Adrenal gland (tissue), 12 donors: ENCODE measurements around the gene RAB6B. TPM values are rescaled to one million over a fixed set of nuclear protein-coding genes. Genes with fewer than 3 reads are reported as not detected.
A peak's percentile ranks its signal among the peaks of the same experiment; 100 is the strongest.

Experiments used
- DNase-seq, 7 donors: peaks; one replicate each; pipeline ENCODE4 v3.0.0-alpha.2; 2019 to 2020
- H3K27ac ChIP-seq, 5 donors: fragments of 200-600 bp; sonication (generic) in 4 of 5; 1 replicate in 3 of 5; 2 replicates in 2 of 5; pipeline versions ENCODE4 v1.5.1 to v1.8.0; 2016 to 2020; ENCODE audit warnings: mild to moderate bottlenecking in 1 of 5
- H3K27me3 ChIP-seq: fragments of 200-600 bp; 2 replicates; pipeline ENCODE4 v1.8.0; 2021
- H3K36me3 ChIP-seq, 2 donors: fragments of 200-600 bp; replicated peaks in 1 of 2; 1 replicate in 1 of 2; 2 replicates in 1 of 2; pipeline versions ENCODE4 v1.5.1 to v1.8.0; 2018 to 2022
- H3K4me1 ChIP-seq, 2 donors: fragments of 200-600 bp; replicated peaks in 1 of 2; 1 replicate in 1 of 2; 2 replicates in 1 of 2; pipeline versions ENCODE4 v1.5.1 to v1.8.0; 2018 to 2021
- H3K4me3 ChIP-seq, 4 donors: fragments of 200-600 bp; sonication (generic) in 3 of 4; one replicate each; pipeline ENCODE4 v1.5.1; 2016 to 2018
- H3K9me3 ChIP-seq, 3 donors: fragments of 200-600 bp; sonication (generic) in 1 of 3; replicated peaks in 1 of 3; 1 replicate in 2 of 3; 2 replicates in 1 of 3; pipeline versions ENCODE4 v1.5.1 to v1.8.0; 2016 to 2021
- POLR2A ChIP-seq, 2 donors: fragments of 450-650 bp; IDR thresholded peaks; one replicate each; pipeline ENCODE4 v1.6.1; 2017; ENCODE audit warnings: antibody characterized with exemption in 2 of 2, mild to moderate bottlenecking in 2 of 2, moderate library complexity in 1 of 2
- WGBS, 4 donors: extraction: QIAGEN DNeasy Blood & Tissue Kit in 2 of 4; methylation state at CpG; one replicate each; pipeline versions ENCODE4 v1.1.5 to v1.1.7; 2013 to 2017; 5-methylcytosine and 5-hydroxymethylcytosine counted together
- intact Hi-C, 2 donors: fragments of 100-400 bp; cut with DNase I; formaldehyde crosslinking; loops; one replicate each; pipeline versions ENCODE4 v1.14.1 to v1.15.0; 2022 to 2023
- polyA plus RNA-seq, 3 donors: library from polyadenylated mRNA; stranded (reverse); fragments of 200-250 nt in 2 of 3; fragments of 350-450 nt in 1 of 3; fragmentation: Illumina TruSeq in 1 of 3; extraction: RNeasy Lipid Tissue Mini Kit (QIAGEN cat#74804) in 1 of 3; gene quantifications; one replicate each; pipeline ENCODE4 v1.2.3, GENCODE V29; 2013 to 2014
- total RNA-seq, 9 donors: library from RNA; depleted of rRNA in 4 of 9; stranded (reverse); fragments of >200 nt in 4 of 9; fragments of 120-200 nt in 1 of 9; fragmentation: NEBNext Ultra II Directional in 1 of 9; extraction: Animal tissue kit (Norgen Biotek cat#: 25700) in 1 of 9; gene quantifications; one replicate each; pipeline versions ENCODE4 v1.1.0 to v1.2.4, GENCODE V29; 2013 to 2023
- TF ChIP-seq, protein P1 (sequence below), 6 experiments: fragments of 450-650 bp in 4 of 6; fragments of 200-600 bp in 2 of 6; sonication (generic) in 1 of 6; IDR thresholded peaks; 1 replicate in 5 of 6; 2 replicates in 1 of 6; pipeline versions ENCODE4 v1.5.1 to v1.8.0; 2016 to 2021; ENCODE audit warnings: antibody characterized with exemption in 6 of 6, mild to moderate bottlenecking in 2 of 6, moderate library complexity in 1 of 6
- donor health status: healthy with polysubstance abuse.
- donor health status: Bipolar disorder and iron deficiency.
- donor health status: DM: yes; HTN: yes; CAD: no.
- donor health status: DM: no; HTN: no; CAD: no.
- donor health status: DM: no; HTN: no; CAD: no.
- donor health status: DM: yes; HTN: yes; CAD: no.

The RAB6B gene
- total and polyA plus RNA-seq, 12 donors: 1.4 to 14.5 (median 4.3) TPM

DNA sequence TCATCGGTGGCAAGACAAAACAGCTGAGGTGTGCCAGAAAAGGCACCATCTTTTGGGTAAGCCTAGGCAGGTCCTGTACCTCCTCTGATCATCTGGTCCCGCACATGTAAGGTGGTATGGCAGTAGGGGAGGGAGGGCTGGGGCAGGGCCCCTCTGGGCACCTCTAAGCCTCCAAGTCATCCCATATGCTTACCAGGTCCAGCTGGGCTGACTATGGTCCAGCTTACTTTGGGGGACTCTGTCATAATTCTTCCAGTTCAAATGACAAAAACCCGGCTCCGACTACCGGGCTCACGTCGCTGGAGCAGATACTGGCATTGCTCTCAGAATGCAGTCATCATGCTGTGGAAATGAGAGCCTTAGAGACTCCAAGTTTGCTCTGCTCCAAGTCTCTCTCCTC is 1.9 kb upstream of the RAB6B start:
- WGBS, 4 donors: 51 to 77% (median 67%) methylated on average over 2 to 7 of the region's 7 CpGs
- H3K4me1 ChIP-seq: peaks cover 6 to 8% of the 10 kb centered on the region in 2 donors
- TF ChIP-seq POLR2A (IDR thresholded peaks at IDR 0.05): no peak
- no peak overlapping the region for H3K27ac ChIP-seq
- H3K27me3 ChIP-seq: no peaks in the 10 kb centered on the region
- no peak for DNase-seq
- H3K4me3 ChIP-seq: no peak overlapping the region
- no peaks in the 10 kb centered on the region for H3K36me3 ChIP-seq
- intact Hi-C loops: no loop called here
- no peaks in the 10 kb centered on the region for H3K9me3 ChIP-seq

DNA sequence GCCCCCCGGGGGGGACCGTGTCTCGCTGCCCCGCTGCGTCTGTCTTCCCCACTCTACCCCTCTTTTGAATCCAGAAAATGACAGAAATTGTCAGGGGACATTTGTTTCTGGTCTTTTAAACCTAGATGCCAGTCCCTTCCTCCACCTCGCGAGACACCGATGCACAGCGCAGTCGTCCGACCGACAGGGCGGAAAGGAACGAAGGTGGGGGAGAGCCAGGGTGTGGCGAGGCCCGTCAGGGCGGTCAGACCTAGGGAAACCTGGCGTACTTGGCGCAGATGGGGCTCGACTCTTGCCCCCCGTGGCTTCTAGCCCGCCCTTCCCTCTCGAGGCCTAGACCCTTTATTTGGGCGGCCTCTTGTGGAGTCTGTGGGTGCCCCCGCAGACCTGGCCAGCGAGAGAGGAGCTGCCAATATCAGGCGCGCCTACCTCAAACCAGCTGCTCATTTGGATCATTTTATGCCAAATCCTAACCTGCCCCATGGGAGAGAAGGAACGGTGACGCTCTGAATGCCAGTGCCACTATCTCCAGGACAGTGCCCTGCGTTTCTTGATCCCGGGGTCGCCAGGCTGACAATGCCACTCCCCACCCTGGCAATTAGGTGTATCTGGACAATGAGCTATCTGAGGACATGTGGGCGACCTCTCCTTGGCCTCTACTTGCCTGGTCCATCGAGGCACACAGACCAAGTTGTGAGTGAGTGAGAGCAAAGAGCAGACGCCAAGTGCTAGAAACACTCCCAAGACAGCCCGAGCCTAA is 500 bp upstream of the RAB6B start:
- Histone ChIP-seq H3K4me1 (peaks cover 6 to 8% of the 10 kb centered on the region in 2 donors), H3K36me3 (no peaks in the 10 kb centered on the region), H3K4me3 (peak overlapping the region in 2 of 4 donors; percentile 44 to 89), H3K27me3 (no peaks in the 10 kb centered on the region), H3K27ac (peak overlapping the region in 1 of 5 donors; percentile 55), H3K9me3 (no peaks in the 10 kb centered on the region)
- DNase-seq: no peak
- TF ChIP-seq, protein P1, sequence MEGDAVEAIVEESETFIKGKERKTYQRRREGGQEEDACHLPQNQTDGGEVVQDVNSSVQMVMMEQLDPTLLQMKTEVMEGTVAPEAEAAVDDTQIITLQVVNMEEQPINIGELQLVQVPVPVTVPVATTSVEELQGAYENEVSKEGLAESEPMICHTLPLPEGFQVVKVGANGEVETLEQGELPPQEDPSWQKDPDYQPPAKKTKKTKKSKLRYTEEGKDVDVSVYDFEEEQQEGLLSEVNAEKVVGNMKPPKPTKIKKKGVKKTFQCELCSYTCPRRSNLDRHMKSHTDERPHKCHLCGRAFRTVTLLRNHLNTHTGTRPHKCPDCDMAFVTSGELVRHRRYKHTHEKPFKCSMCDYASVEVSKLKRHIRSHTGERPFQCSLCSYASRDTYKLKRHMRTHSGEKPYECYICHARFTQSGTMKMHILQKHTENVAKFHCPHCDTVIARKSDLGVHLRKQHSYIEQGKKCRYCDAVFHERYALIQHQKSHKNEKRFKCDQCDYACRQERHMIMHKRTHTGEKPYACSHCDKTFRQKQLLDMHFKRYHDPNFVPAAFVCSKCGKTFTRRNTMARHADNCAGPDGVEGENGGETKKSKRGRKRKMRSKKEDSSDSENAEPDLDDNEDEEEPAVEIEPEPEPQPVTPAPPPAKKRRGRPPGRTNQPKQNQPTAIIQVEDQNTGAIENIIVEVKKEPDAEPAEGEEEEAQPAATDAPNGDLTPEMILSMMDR (IDR thresholded peaks at IDR 0.05): no peak
- no peak for TF ChIP-seq POLR2A (IDR thresholded peaks at IDR 0.05)
- WGBS, 4 donors: 15 to 30% (median 22%) methylated on average over 13 to 37 of the region's 37 CpGs
- intact Hi-C loops: no loop called here

DNA sequence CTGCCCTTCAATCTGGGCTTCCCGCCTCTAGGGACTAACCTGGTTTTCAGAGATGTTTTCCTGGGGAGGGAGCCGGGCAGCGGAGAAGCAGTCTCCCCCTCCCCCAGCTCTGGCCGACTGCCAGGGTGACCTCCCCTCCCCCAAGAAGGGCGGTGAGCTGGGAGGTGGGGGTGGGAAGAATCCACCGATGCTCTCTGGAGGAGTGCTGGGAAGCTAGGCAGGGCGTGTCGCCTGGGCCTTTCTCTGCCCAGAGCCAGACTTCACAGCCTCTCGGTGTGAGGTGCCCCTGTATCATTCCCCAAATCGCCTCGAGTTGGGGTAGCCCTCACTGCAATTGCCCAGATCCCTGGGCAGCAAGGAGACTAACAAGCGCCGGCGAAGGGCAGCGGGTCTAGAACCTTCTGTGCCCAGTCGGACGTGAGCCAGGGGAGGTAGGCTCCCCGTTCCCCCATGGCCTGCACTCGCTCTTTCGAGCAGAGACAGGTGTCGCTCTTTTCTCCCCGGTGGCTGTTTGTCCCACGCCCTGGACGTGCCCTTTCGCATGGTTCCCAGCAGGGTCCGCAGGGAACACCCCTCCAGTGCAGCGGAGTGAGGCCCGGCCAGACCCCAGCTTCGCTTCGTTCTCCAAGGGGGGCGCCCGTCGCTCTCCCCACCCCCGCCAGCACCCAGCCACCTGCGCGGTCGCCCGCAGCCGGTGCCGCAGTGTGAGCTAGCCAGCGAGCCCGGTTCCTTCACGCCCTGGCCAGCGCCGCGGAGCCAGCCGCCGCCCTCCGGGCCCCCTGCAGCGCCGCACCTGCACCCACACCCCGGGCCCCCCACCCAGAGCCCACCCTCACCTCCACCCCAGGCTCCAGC is 1.1 kb downstream of the RAB6B start:
- DNase-seq: no peak
- no peaks in the 10 kb centered on the region for H3K9me3 ChIP-seq
- no peaks in the 10 kb centered on the region for H3K27me3 ChIP-seq
- TF ChIP-seq, protein P1 (IDR thresholded peaks at IDR 0.05): no peak
- no peak for TF ChIP-seq POLR2A (IDR thresholded peaks at IDR 0.05)
- H3K36me3 ChIP-seq: no peaks in the 10 kb centered on the region
- peak overlapping the region in 2 of 4 donors; percentile 44 to 89 for H3K4me3 ChIP-seq
- no peak overlapping the region for H3K27ac ChIP-seq
- H3K4me1 ChIP-seq: peaks cover 6 to 8% of the 10 kb centered on the region in 2 donors
- 10 to 31% (median 16%) methylated on average over 12 to 52 of the region's 52 CpGs for WGBS, 4 donors
- intact Hi-C loops: no loop called here

DNA sequence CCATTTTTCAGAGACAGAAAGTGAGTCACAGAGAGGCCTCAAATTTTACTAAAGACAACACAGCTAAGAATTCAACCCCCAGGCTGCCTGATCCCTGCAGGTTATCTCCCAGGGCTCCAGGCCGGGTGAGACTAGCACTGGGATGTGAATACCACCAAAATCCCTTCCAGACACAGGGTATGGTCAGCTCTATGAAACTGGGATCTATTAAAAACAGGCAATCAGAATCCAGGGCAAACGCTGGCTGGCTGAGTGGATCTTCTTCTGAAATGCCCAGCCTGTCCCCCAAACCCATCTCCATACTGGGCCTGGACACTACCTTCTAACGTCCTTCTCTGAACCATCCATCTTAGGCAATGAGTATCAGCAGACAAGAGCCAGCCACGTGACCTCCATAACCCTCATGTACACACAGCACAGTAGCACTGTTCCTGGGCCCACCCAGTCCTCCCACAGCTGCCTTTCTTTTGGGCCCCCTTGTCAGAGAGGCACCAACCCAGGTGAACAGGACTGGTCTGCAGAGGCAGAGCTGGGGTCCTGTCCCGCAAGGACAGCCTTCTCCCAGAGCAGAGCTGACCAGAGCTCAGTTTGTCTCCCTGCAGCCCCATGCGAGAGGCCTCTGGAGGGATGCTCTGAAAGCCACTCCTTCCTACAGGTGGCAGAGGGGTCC is 1.9 kb downstream of the RAB6B start:
- Histone ChIP-seq H3K36me3 (no peaks in the 10 kb centered on the region), H3K27ac (no peak overlapping the region), H3K27me3 (no peaks in the 10 kb centered on the region), H3K4me3 (no peak overlapping the region), H3K4me1 (peaks cover 6 to 8% of the 10 kb centered on the region in 2 donors), H3K9me3 (no peaks in the 10 kb centered on the region)
- no peak for DNase-seq
- TF ChIP-seq, protein P1 (IDR thresholded peaks at IDR 0.05): no peak
- TF ChIP-seq POLR2A (IDR thresholded peaks at IDR 0.05): no peak
- intact Hi-C loops: no loop called here
- WGBS, 4 donors: 79 to 97% (median 86%) methylated on average over 3 to 6 of the region's 6 CpGs
